ENCODE results near the gene SORT1.

GRCh38 chr1:109441069-109441468 lies 43.4 kb upstream of the SORT1 start:
- TF ChIP-seq NR2F2 (IDR thresholded peaks at IDR 0.05) = no peak
- TF ChIP-seq JUND (IDR thresholded peaks at IDR 0.05) = no peak
- TF ChIP-seq CTCF (IDR thresholded peaks at IDR 0.05; ENCODE audit: low read depth, low read length, missing input control) = no peak
- no peak for TF ChIP-seq TAF1 (conservative IDR thresholded peaks at IDR 0.05)
- TF ChIP-seq HNF4G (IDR thresholded peaks at IDR 0.05) = no peak
- TF ChIP-seq YY1 (IDR thresholded peaks at IDR 0.05) = no peak
- TF ChIP-seq EGR1 (IDR thresholded peaks at IDR 0.05; ENCODE audit: low read depth in 2 of 2) = no peak
- no peak for TF ChIP-seq RAD21 (IDR thresholded peaks at IDR 0.05)
- TF ChIP-seq GABPA (IDR thresholded peaks at IDR 0.05 in 1 of 2, conservative IDR thresholded peaks at IDR 0.05 in 1 of 2) = no peak
- TF ChIP-seq RXRA (IDR thresholded peaks at IDR 0.05) = no peak
- TF ChIP-seq ATF3 (IDR thresholded peaks at IDR 0.05) = no peak

All from liver (tissue), 3 donors.